GM19239 (cell line): ENCODE measurements around the gene MPDZ.

ENCODE experiments used
- DNase-seq: peaks from one replicate; pipeline ENCODE4 v3.0.0; 2011; ENCODE audit warnings: low spot score; ENCODE audit not compliant: insufficient read length
- FAIRE-seq: peaks from 2 replicates; lab custom pipeline; 2011; peaks lifted over from hg19 to GRCh38; lab: Jason Lieb, UNC

The MPDZ gene

DNA sequence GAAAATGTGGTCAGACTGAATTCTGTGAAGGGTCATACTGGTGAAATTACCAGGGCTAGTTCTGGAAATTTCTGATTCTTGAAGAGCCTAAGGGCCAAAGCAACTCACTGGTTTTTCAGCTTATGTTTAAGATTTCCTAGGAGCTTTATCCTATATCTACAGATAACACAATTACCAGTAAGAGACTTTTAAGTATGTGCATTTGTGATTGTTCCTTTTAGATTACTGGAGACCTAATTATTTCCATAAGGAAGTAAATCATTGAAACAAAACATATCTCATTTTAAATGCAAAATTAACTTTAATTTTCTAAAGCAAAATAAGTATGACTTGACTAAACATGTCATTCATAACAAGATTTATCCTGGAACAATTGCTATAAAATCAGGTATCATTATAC lies 134.2 kb downstream of the MPDZ start:
- FAIRE-seq (no peak), DNase-seq (no peak)

DNA sequence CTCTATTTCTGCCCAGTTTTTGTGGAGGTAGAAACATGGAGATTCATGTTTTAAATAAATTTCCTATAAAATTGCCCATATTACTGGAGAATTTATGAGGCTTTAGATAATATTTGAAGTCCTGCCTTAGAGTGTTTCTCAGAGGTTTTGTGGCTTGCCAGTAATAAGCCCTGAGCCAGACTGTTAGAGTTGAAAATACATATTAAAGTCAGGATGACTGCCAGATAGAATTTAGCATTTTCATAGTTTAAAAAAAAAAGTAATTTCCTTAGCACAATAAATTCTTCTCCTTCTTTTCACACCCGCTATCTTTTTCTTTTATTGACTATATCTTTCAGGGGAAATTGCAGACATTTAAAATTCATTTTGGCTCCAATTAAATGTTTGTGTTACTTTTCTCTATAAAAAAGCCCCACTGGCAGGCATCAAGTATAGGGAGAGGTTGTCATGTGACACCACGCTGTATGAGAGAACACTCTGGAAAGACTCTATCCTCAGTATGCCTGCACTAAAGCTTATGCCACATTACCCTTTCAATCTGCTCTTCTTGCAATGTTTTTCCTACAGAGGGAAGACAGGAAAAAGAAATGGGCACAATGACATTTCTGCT lies 135.2 kb downstream of the MPDZ start:
- FAIRE-seq (no peak), DNase-seq (no peak)

- FAIRE-seq: no peak
- DNase-seq: no peak
Measured at GRCh38 chr9:13143281-13143680, 136.2 kb downstream of the MPDZ start.

GRCh38 chr9:13142776-13143175 lies 136.7 kb downstream of the MPDZ start:
- DNase-seq (no peak), FAIRE-seq (no peak)

GRCh38 chr9:13141629-13142028 lies 137.9 kb downstream of the MPDZ start:
- DNase-seq: no peak
- no peak for FAIRE-seq

- FAIRE-seq: no peak
Measured at GRCh38 chr9:13140843-13141592, 138.5 kb downstream of the MPDZ start.

DNA sequence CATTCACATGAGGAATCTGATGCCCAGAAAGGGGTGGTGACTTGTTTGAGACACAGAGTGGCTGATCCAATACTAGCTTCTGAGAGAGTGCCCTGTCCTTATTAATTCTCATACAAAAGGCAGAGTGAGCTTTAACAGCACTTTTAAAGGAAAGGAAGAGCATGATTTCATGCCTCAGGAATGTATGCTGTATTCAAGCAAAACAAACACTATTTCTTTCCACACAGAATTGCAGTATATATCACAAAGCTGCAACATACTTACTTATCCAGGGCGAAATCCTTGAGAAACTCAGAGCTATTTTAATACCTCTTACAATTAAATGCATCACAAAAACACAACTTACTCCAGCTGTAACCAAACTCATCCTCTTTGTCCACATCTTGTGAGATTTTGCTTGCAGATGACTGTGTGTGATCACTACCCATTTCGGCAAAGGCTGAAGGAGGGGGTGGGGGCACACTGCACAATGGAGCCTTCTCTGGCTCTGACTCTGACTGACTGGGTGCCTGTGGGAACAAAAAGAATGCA lies 139.8 kb downstream of the MPDZ start:
- FAIRE-seq (no peak), DNase-seq (no peak)

More at GRCh38 chr9:13140843-13141592, 138.5 kb downstream of the MPDZ start:
- no peak for DNase-seq

DNA sequence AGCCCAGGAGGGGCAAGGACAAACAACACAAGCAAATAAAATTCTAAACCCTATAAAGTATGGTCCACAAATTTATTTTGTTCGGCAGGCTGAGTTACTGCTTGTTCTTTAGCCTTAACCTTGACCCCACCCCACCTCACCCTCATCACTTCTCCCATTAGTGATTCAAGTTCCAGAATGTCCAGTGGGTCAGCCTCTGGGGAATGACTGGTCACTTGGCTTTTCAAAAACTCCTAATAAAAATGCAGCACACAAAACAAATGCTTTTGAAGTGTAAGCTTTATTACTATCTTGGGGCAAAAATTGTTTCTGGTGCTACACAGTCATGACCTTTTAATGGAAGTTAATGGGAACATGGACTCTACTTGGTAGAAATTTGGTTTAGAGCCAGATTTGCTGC lies 142.1 kb downstream of the MPDZ start:
- no peak for DNase-seq
- no peak for FAIRE-seq

DNA sequence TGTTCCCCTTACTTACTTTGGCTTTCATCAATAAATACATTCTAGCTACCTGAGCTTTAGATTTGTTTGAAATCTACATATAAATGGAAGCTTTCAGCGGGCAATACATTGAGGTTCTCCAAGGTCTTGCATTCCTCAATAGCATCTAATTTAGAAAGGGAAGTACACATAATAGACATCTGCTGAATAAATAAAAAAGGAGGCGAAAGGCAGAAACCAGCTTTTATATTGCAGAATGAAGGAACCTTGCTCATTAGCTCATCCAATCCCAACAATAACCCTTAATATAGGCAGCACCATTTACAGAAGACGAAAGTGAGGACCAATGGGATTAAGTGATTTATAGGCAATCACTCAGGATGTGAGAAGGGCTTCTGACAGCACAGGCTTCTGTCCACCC lies 147.5 kb downstream of the MPDZ start:
- DNase-seq (no peak), FAIRE-seq (no peak)

- DNase-seq: no peak
- FAIRE-seq: no peak
Measured at GRCh38 chr9:13131416-13131815, 148.1 kb downstream of the MPDZ start.

DNA sequence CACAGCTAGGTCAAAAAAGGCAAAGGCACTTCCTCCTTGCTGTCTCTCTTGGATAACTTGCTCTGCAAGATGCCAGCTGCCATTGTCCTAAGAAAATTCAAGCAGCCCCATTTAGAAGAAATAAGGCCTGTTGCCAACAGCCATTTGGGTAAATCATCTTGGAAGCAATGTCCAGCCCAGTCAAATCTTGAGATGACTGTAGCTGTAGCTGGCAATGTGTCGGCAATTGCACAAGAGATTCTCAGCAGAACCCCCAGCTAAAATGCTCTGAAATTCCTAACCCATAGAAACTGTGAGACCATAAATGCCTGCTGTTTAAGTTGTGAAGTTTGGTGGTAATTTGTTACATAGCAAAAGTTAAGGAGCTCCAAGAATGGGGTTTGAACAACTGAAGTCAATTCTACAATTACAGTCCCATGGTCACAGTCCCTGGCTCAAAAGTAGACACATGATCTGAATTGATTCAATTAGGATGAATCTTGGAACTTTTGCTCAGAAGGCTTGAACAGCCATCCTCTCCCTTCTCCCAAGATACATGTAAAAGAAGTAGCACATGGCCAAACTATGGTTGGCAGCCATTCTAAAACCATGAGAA lies 151.1 kb downstream of the MPDZ start:
- no peak for FAIRE-seq
- DNase-seq: no peak

DNA sequence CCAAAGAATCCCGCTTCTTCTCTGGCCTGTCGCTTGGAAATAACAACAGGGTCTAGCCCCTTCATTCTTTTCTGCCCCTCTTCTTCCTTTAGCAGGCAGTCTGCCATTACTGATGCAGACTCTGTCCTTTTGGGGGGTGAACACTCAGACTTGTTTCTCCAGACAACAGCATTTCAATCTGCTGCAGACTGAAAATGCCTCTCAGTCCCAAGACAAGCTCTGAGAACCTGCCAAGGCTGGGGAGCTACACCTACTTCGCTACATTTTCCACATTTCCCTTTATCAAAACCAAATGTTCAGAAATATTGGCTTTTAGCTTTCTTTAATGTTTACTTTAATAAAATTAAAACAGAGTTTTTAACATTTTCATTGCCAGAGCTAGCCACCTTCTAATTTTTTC lies 152.4 kb downstream of the MPDZ start:
- FAIRE-seq (no peak), DNase-seq (no peak)

- FAIRE-seq (no peak), DNase-seq (no peak)
Measured at GRCh38 chr9:13125261-13125660, 154.2 kb downstream of the MPDZ start.

DNA sequence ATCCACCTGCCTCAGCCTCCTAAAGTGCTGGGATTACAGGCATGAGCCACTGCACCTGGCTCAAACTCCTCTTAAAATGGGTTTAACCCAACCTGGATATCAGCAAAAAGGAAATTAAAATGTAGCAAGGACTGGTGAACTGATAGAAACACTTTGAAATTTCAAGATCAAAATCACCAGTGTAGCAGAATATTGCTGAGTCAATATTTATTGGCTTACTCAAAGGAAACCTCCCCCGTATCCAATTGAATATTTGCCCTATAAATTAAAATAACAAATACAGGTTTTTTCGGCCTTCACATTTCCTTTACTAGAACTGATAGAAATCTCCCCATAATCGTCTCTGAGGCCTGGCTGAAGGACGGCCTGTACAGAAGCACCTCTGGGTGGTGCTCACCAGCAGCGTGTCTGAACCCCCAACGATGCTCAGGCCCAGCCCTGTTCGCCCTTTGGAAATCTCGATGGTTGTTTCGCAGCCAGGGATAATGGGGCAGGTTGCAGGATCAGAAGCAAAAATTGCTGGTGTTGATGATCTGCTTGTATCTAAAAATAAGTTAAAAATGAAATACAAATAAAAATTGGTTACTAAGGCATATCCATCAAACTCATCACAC lies 156.6 kb downstream of the MPDZ start:
- no peak for DNase-seq
- FAIRE-seq: no peak

GRCh38 chr9:13118313-13118712 lies 161.2 kb downstream of the MPDZ start:
- DNase-seq (no peak), FAIRE-seq (no peak)

DNA sequence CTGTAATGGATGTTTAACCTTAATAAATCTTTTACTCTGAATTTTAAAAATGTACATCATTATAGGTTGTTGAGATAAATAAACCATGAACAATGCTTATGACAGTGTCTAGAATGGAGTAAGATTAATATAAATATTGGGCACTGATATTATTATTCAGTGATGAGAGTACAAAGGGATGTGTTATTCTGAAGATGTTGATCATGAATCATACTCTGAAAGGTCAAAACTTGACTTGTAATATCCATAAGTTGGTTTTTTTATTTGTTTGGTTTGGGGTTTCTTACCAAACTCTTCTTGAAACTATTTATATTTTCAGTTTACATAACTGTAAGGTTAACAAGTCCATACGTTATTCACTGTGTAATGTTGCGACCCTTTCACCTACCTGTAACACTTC lies 163.2 kb downstream of the MPDZ start:
- DNase-seq (no peak), FAIRE-seq (no peak)

- FAIRE-seq: no peak
Measured at GRCh38 chr9:13113751-13114150, 165.7 kb downstream of the MPDZ start.

DNA sequence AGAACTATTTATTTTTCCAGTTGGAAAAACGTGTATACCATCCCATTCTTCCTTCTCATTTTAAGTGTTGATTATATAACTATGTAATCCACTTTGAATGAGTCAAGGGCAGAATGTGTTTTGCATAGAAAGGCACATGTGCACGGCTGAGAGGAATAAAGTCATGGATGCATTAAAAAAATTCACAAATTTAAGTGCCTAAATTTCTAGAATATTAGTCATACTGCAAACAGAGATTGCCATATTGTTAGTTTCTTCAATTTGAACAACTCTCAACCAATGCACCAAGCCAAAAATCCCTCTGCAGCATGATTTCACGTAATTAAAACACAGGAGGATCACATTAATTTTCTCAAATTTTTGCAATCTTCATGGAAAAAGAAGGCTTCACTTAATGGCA lies 166.3 kb downstream of the MPDZ start:
- FAIRE-seq: no peak
- DNase-seq: no peak

More at GRCh38 chr9:13113751-13114150, 165.7 kb downstream of the MPDZ start:
- no peak for DNase-seq

DNA sequence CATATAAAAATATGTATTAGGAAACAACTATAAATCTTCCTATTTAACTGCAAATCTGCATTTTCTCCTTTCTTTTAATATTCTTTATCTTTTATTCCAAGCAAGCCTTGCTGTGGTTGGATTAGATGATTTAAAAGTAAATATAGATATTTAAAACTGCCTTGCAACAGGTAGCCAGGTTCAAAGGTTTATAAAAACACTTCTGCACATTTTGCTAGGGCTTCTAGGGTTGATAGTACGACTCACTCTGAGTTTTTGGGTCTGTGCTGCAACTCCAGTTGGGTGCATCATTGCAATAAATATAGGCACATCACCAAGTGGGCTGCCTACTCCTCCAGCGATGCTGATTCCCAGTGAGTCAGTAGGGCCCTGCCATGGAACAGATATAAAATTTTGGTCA lies 167.7 kb downstream of the MPDZ start:
- DNase-seq (no peak), FAIRE-seq (no peak)

DNA sequence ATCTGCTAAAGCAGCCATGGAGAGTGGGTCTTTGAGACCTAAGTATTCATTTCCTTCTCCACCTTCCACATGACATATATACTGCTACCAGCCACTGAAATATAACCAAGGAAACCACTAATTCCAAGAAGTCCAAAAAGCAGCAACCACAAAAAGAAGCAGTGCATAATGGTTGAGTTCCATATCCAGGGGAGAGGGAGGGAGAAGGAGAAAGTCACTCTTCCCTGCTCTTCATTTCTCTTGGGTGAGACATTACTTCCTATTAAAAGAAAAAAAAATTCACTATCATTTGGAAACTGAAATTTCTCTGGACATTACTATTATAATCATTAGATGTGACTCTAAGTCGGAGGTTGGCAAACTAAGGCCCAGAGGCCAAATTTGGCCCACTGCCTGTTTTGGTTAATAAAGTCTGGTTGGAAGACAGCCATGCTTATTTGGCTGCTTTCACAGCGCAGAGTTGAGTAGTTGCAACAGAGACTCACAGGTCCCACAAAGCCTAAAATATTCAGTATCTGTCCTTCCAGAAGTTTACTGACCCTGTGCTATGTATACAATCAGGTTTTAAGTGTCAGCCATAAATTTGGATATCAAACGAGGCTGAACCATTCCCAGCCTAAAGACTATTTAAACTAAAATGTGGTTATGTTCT lies 168.6 kb downstream of the MPDZ start:
- no peak for DNase-seq
- FAIRE-seq: no peak
